CD4-positive, alpha-beta T cell treated with Interleukin-4 for 1 hour (primary cell): ENCODE results near the gene SIM1.

Source experiments
- DNase-seq, 2 donors: peaks; one replicate each; pipeline ENCODE4 v3.0.0-alpha.2; 2020 to 2022

Gene SIM1

DNA sequence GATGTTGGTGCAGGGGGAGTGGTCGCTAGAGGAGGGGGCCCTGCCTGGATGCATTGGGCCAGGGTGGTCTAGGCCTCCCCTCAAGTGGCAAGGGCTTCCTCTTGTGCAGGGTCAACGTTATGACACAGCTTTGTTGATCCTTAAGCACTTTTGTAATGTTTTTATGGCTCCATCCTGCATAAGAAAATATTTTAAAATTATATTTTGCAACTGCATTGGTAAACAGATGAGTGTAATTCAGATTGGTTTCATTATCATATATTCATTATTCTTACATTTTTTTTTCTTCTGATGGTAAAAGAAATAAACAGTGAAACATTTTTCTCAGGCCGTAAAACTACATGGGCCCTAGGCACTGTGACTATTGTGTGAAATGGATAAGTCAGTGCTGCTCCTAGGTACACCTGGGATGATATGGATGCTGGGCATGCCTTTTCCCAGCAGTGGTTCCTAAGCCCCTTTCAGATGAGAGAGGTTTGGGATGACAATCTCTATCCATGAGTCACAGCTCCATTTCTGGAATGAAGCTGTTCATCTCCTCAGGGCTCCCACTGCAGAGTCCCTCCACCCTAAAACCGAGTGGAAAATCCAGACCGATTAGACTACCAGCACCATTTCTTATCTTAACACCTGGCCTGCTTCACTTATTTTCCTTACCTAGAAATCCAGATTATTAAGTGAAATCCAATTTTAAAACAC, 5.8 kb upstream of the SIM1 start:
- DNase-seq: no peak

DNA sequence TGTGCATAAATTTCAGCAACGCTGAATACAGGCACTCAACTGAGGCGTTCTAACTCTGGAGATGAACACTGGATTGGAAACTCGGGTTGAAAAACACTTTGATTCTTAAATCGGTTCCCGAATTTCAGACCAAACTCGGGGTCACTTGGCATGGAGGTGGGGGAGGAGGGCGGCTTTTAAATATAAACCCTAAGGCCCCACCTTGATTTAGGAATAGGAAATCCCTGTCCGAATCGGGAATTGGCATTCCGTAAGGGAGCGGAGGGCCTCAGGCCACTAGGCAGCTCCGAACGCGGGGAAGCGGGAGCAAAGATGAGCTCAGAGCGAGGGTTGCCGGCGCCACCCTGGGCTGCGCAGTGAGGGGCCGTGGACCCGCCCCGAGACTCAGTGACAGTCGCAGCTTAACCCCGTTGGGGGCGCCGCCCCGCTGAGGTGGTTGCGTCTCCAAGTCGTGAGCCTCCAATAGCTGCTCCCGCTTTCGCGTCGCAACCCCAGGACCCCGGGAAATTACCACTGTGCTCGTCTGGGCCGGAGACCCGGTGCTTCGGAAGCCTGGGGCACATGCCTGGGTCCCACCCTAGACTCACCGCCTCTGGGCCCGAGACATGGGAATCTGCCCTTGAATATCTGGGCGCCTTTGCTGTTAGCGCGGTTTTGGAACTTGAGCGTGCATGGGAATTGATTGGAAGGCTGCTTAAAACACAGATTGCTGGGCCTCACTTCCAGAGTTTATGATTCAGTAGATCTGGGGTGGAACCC, 4.6 kb upstream of the SIM1 start:
- no peak for DNase-seq

DNA sequence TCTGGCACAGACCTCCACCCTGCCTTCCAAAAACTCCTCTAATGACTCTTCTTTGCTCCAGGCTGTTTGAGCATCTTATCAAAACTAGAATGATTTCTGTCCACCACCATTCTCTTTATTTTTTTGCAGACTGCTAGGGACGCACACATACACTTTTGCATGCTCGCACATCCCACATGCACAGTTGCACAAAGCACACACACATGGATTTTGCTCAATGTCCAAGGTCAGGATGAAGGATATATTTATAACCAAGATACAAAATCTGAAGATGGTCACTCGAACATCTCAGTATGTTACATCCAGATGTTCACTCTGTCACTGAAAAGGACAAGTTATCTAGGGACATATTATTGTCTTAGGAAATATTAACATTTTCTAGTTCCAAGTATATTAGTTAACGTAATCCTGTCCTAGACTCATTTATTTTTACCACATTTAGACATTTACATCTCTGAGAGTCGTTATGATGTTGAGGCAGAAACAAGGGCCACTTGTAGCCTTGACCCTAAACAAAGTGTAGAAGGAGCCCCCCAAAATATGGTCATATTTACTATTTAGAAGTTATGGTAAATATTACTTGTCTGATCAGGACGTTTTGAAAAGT, 3.4 kb upstream of the SIM1 start:
- no peak for DNase-seq

GRCh38 chr6:100467129-100468015, 2.7 kb upstream of the SIM1 start:
- no peak for DNase-seq

GRCh38 chr6:100466410-100467128, 1.8 kb upstream of the SIM1 start:
- DNase-seq: no peak

- DNase-seq: no peak
Measured at GRCh38 chr6:100465701-100466409, 1.1 kb upstream of the SIM1 start.

DNA sequence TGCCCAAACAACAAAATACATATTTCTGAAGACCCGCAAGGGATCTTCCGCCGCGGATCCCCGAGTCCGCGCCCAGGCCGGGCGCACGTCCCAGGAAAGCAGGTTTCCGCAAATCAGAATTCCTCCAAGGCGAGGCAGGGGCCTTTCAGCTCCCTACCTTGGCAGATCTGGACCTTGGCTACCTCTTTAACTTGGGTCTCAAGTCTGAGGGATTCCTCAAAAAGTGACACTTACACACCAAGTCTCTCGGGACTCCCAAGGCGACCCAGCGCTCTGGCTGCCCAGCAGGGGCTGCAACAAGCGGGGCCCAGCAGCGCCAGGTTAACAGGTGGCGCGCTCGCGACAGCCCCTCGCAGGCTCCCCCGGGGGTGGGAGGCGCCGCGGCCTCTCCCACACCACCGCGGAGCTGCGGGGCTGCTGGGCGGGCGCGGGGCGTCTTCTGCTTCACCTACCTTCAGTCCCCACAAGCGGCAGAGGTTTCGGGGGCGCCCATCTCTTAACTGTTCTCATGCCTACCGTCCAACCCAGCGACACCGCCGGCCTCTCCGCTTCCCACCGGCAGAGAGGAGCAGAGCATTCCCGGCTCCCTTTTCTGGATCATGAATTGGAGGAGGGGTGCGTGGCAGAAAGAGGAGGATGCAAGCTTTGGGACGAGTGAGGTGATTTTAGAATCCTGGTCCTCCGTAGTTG, 414 bp downstream of the SIM1 start:
- no peak for DNase-seq

DNA sequence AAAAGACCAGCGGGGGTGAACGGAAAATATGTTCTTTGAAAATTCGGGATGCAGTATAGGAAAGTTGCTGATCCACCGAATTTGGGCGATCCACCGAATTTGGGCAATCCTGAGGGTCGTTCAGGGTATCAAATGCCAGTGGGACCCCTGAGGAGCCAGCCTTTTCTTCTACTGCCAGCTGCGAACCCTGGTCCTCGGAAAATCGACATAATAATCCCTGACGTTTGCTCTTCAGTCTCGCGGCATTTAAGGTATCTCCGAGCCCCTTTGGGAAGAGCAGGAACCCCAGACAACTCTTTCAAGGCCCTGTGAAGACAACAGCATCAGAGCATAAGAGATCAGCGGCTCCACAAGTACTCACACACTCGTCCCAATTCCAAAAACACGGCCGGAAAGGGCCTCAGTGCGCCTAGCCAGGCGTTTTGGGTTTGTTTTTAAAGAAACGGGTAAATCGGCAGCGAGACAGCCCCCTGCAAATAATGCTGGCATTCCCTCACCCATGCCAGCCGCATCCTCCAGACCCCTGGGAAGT, 1.0 kb downstream of the SIM1 start:
- DNase-seq: no peak

DNA sequence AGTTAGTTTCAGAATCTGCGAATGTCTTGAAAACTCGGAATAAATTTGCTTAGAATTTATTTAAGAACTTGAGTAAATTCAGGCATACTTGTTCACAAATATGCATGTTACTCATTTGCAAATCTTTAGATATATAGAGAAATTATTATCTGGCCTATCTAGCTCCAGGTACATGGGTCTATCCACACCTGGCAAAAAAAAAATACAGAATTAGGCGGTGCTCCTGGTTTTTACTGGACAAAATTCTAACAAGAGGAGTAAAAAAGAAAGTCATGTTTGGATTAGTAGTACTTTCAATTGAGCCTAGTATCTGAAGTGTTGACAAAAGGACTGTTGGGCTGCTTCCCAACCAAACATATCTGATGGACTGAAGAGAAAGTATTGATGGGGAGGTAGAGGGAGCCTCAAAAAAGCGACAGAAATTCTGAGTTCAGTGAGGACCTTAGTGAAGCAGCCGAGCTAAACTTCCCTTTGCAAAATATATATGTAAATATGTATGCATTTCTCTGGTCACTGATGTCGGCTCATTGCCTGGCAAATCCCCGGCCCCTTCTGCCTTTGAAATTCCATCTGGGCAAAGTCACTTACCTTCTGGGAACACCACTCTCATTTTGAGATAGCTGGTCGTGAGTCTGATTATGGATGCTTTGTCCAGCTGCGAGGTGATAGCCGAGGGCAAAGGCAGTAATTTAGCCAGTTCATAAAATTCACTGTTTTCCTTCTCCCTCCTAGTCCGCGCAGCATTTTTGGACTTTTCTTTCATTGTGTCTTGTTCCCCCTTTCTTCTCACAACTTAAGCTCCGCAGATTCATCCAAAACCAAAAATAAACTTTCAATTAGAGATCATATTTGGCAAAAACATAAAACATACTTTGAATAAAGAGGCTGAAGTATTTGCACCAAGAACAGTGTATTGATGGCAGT, 1.8 kb downstream of the SIM1 start:
- no peak for DNase-seq

DNA sequence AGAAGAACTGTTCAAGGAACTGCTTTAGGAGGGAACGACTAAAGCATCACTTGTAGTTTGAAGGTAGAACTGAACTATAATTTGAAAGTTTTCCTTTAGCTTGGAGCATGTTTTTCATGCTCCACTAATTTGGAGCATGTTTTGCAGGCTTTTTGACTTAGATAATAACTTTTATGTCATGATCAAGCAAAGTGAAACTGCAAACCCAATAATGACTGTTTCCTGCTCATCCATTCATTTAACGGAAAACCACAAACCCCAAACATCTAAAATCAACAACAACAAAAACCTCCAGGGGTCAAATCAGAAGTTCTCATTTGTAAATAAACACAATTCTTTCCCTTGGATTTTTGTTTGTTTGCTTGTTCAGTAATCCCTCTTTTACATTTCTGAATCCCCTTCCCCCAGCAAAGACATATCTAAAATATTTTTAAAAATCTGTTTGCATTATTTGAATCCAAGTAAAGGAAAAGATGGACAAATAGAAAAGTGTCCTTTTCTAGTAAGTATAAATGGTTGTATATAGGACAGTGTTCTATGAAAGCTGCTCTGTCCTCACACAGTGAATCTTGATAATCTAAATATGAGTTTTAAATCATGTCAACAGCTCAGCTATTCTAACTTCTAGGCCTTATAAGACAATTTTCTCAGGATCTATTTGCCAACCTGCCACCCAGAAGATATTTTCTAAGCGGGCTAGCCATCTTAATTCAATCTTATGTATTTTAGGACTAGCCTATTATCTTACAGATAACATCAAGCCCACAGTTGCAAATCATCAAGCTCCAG, 2.6 kb downstream of the SIM1 start:
- DNase-seq: no peak

GRCh38 chr6:100461278-100461916, 3.3 kb downstream of the SIM1 start:
- no peak for DNase-seq

- DNase-seq: no peak
Measured at GRCh38 chr6:100460650-100461204, 4.0 kb downstream of the SIM1 start.

- no peak for DNase-seq
Measured at GRCh38 chr6:100459592-100460184, 5.0 kb downstream of the SIM1 start.

DNA sequence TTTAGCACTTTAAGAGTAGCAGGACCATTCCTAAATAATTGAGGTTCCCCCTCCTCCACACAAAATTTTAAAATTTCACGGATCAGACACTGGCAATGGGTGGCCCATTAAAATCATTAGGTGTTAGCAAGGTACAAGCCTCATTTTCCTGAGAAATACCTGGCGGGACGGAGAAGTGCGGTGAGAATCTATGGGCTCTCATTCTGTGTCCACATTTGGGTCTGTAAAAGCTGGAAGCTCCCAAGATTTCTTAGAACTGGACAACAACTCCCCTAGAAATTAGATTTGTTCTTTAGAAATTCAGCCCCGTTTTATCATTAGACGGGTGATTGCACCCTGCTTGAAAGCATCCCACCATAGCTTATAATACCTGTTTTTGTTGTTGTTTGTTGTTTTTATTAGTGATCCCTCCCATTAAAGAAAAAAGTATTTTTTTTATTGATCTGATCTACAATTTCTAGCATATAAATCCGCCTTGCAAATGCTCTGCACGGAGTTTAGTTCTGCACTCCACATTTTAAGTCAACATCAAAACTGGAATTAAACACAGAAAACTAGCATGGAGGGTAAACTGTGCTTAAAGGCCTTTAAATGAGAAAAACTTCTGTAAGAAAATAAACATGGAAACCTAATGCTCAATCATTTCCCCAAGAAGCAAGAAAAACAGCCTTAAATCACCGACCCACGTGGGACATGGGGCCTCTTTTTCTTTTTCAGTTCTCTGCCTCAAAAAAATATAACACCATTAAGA, 5.7 kb downstream of the SIM1 start:
- DNase-seq: no peak

GRCh38 chr6:100457311-100457990, 7.3 kb downstream of the SIM1 start:
- DNase-seq: no peak

GRCh38 chr6:100456908-100457235, 7.8 kb downstream of the SIM1 start:
- no peak for DNase-seq
